ENCODE results near the gene KCTD20. TPM values are rescaled to one million over a fixed set of nuclear protein-coding genes. Genes with fewer than 3 reads are reported as not detected.

The KCTD20 gene
- total and polyA plus RNA-seq, 4 donors = 9.5 to 48.5 (median 32.2) TPM

GRCh38 chr6:36459501-36459900, 16.7 kb downstream of the KCTD20 start:
- peaks cover 0 to 3% (median 1%) of the 10 kb centered on the region in 4 donors for H3K36me3 ChIP-seq (ENCODE audit: control insufficient read depth in 4 of 4, insufficient read depth in 3 of 4, low read depth in 1 of 4, low read length in 3 of 4)
- H3K4me3 ChIP-seq (ENCODE audit: low read depth in 1 of 3, low read length in 3 of 3) = no peak overlapping the region
- H3K4me1 ChIP-seq (ENCODE audit: control insufficient read depth in 4 of 4, insufficient read depth in 4 of 4, low read length in 3 of 4) = peaks cover 4 to 8% (median 7%) of the 10 kb centered on the region in 4 donors
- TF ChIP-seq NR2F2 (IDR thresholded peaks at IDR 0.05) = peak; percentile 21
- no peak for TF ChIP-seq TAF1 (conservative IDR thresholded peaks at IDR 0.05)
- no peaks in the 10 kb centered on the region for H3K9me3 ChIP-seq (ENCODE audit: control insufficient read depth in 4 of 4, low read length in 3 of 4)
- H3K27me3 ChIP-seq (ENCODE audit: control insufficient read depth in 4 of 4, insufficient read depth in 4 of 4, low read length in 3 of 4) = no peaks in the 10 kb centered on the region
- H3K9ac ChIP-seq (ENCODE audit: low read depth in 1 of 2, low read length in 2 of 2) = no peak overlapping the region
- no peak for DNase-seq (ENCODE audit: low spot score)
- H3K27ac ChIP-seq (ENCODE audit: low read depth in 1 of 2, low read length in 2 of 2) = no peak overlapping the region

GRCh38 chr6:36460916-36461315, 18.1 kb downstream of the KCTD20 start:
- no peak for TF ChIP-seq TAF1 (conservative IDR thresholded peaks at IDR 0.05)
- no peak for TF ChIP-seq HNF4G (IDR thresholded peaks at IDR 0.05)
- DNase-seq (ENCODE audit: low spot score) = no peak

GRCh38 chr6:36461646-36462045, 18.8 kb downstream of the KCTD20 start:
- H3K36me3 ChIP-seq (ENCODE audit: control insufficient read depth in 4 of 4, insufficient read depth in 3 of 4, low read depth in 1 of 4, low read length in 3 of 4) = peaks cover 0 to 1% (median 0%) of the 10 kb centered on the region in 4 donors
- DNase-seq (ENCODE audit: low spot score) = no peak
- 73% methylated on average over 3 of the region's 3 CpGs for WGBS
- no peak overlapping the region for H3K27ac ChIP-seq (ENCODE audit: low read depth in 1 of 2, low read length in 2 of 2)
- no peak overlapping the region for H3K4me3 ChIP-seq (ENCODE audit: low read depth in 1 of 3, low read length in 3 of 3)
- H3K27me3 ChIP-seq (ENCODE audit: control insufficient read depth in 4 of 4, insufficient read depth in 4 of 4, low read length in 3 of 4) = no peaks in the 10 kb centered on the region
- no peak overlapping the region for H3K9ac ChIP-seq (ENCODE audit: low read depth in 1 of 2, low read length in 2 of 2)
- peaks cover 4 to 8% (median 6%) of the 10 kb centered on the region in 4 donors for H3K4me1 ChIP-seq (ENCODE audit: control insufficient read depth in 4 of 4, insufficient read depth in 4 of 4, low read length in 3 of 4)
- TF ChIP-seq SP1 (IDR thresholded peaks at IDR 0.05) (no peak), NR2F2 (IDR thresholded peaks at IDR 0.05) (no peak), EGR1 (IDR thresholded peaks at IDR 0.05; ENCODE audit: low read depth in 2 of 2) (no peak), TAF1 (conservative IDR thresholded peaks at IDR 0.05) (no peak), CTCF (IDR thresholded peaks at IDR 0.05; ENCODE audit: low read depth, low read length, missing input control) (no peak), FOXA2 (IDR thresholded peaks at IDR 0.05) (no peak), HNF4G (IDR thresholded peaks at IDR 0.05) (no peak), YY1 (IDR thresholded peaks at IDR 0.05) (no peak), FOXA1 (IDR thresholded peaks at IDR 0.05) (no peak), HNF4A (conservative IDR thresholded peaks at IDR 0.05) (no peak), GABPA (IDR thresholded peaks at IDR 0.05 in 1 of 2, conservative IDR thresholded peaks at IDR 0.05 in 1 of 2) (no peak), REST (IDR thresholded peaks at IDR 0.05) (no peak), RAD21 (IDR thresholded peaks at IDR 0.05) (no peak), MAX (IDR thresholded peaks at IDR 0.05) (no peak), ATF3 (IDR thresholded peaks at IDR 0.05) (no peak), ZBTB33 (IDR thresholded peaks at IDR 0.05) (no peak), JUND (IDR thresholded peaks at IDR 0.05) (no peak), RXRA (IDR thresholded peaks at IDR 0.05) (no peak)
- H3K9me3 ChIP-seq (ENCODE audit: control insufficient read depth in 4 of 4, low read length in 3 of 4) = no peaks in the 10 kb centered on the region

More at GRCh38 chr6:36460916-36461315, 18.1 kb downstream of the KCTD20 start:
- Histone ChIP-seq H3K4me3 (ENCODE audit: low read depth in 1 of 3, low read length in 3 of 3) (no peak overlapping the region), H3K9me3 (ENCODE audit: control insufficient read depth in 4 of 4, low read length in 3 of 4) (no peaks in the 10 kb centered on the region), H3K27me3 (ENCODE audit: control insufficient read depth in 4 of 4, insufficient read depth in 4 of 4, low read length in 3 of 4) (no peaks in the 10 kb centered on the region), H3K36me3 (ENCODE audit: control insufficient read depth in 4 of 4, insufficient read depth in 3 of 4, low read depth in 1 of 4, low read length in 3 of 4) (peaks cover 0 to 3% (median 1%) of the 10 kb centered on the region in 4 donors), H3K4me1 (ENCODE audit: control insufficient read depth in 4 of 4, insufficient read depth in 4 of 4, low read length in 3 of 4) (peaks cover 4 to 8% (median 6%) of the 10 kb centered on the region in 4 donors), H3K9ac (ENCODE audit: low read depth in 1 of 2, low read length in 2 of 2) (no peak overlapping the region), H3K27ac (ENCODE audit: low read depth in 1 of 2, low read length in 2 of 2) (no peak overlapping the region)

All from liver (tissue), 9 donors.